HG02763 (cell line): ENCODE measurements around the gene KCTD7.
"Not testable (repeated sequence)": the region's sequence is repeated elsewhere in the genome, so short reads cannot be mapped to it uniquely, and the experiment has no call there.

ENCODE experiments used
- ATAC-seq: cut with Tn5 transposase; IDR thresholded peaks from one replicate; pipeline ENCODE4 v1.9.1; 2021; ENCODE audit warnings: mild to moderate bottlenecking, moderate library complexity; ENCODE audit not compliant: unreplicated experiment

The KCTD7 gene

GRCh38 chr7:66628361-66629221, at the start of gene KCTD7:
TSS of gene KCTD7 (plus strand) at chr7:66628881. CDS start at chr7:66629065, 184 bp downstream.
- ATAC-seq: peak; percentile 86

- ATAC-seq: not testable (repeated sequence)
Measured at GRCh38 chr7:66580380-66580779, 48.3 kb upstream of the KCTD7 start.

GRCh38 chr7:66582816-66583489, 45.7 kb upstream of the KCTD7 start:
- ATAC-seq: not testable (repeated sequence)

- no peak for ATAC-seq
Measured at GRCh38 chr7:66583490-66584110, 45.1 kb upstream of the KCTD7 start.

- ATAC-seq: no peak
Measured at GRCh38 chr7:66586181-66586580, 42.5 kb upstream of the KCTD7 start.

- ATAC-seq: not testable (repeated sequence)
Measured at GRCh38 chr7:66588226-66588625, 40.5 kb upstream of the KCTD7 start.

- not testable (repeated sequence) for ATAC-seq
Measured at GRCh38 chr7:66588856-66589570, 39.7 kb upstream of the KCTD7 start.

- not testable (repeated sequence) for ATAC-seq
Measured at GRCh38 chr7:66590302-66591057, 38.2 kb upstream of the KCTD7 start.

GRCh38 chr7:66591058-66591798, 37.5 kb upstream of the KCTD7 start:
- peak; percentile 7 for ATAC-seq

- peak; percentile 98 for ATAC-seq
Measured at GRCh38 chr7:66591799-66592596, 36.7 kb upstream of the KCTD7 start.

GRCh38 chr7:66592597-66593146, 36.0 kb upstream of the KCTD7 start:
- peak; percentile 9 for ATAC-seq

- ATAC-seq: not testable (repeated sequence)
Measured at GRCh38 chr7:66594082-66594481, 34.6 kb upstream of the KCTD7 start.

GRCh38 chr7:66597461-66597860, 31.2 kb upstream of the KCTD7 start:
- ATAC-seq: no peak

- no peak for ATAC-seq
Measured at GRCh38 chr7:66602159-66602558, 26.5 kb upstream of the KCTD7 start.

GRCh38 chr7:66604198-66604597, 24.5 kb upstream of the KCTD7 start:
- no peak for ATAC-seq

- not testable (repeated sequence) for ATAC-seq
Measured at GRCh38 chr7:66606540-66607291, 22.0 kb upstream of the KCTD7 start.

GRCh38 chr7:66609176-66609575, 19.5 kb upstream of the KCTD7 start:
- no peak for ATAC-seq

- ATAC-seq: not testable (repeated sequence)
Measured at GRCh38 chr7:66614596-66614995, 14.1 kb upstream of the KCTD7 start.
